Esophagus squamous epithelium (tissue), 5 donors: ENCODE measurements around the gene PRCP. TPM values are rescaled to one million over a fixed set of nuclear protein-coding genes. Genes with fewer than 3 reads are reported as not detected.
"Not testable (repeated sequence)": the region's sequence is repeated elsewhere in the genome, so short reads cannot be mapped to it uniquely, and the experiment has no call there.

Experiments
- DNase-seq: peaks from one replicate; lab custom pipeline; 2025; lab: John Stamatoyannopoulos, UW
- H3K27ac ChIP-seq, 4 donors: fragments of 200-600 bp; sonication (generic); one replicate each; pipeline ENCODE4 v1.5.1; 2016 to 2019; ENCODE audit warnings: mild to moderate bottlenecking in 1 of 4
- H3K27me3 ChIP-seq, 4 donors: fragments of 200-600 bp; sonication (generic); 1 replicate in 3 of 4; 2 replicates in 1 of 4; pipeline versions ENCODE4 v1.5.1 to v1.6.0; 2017 to 2021; ENCODE audit warnings: antibody characterized with exemption in 1 of 4
- H3K36me3 ChIP-seq, 3 donors: fragments of 200-600 bp; sonication (generic); one replicate each; pipeline ENCODE4 v1.5.1; 2016 to 2019
- H3K4me1 ChIP-seq, 3 donors: fragments of 200-600 bp; sonication (generic); one replicate each; pipeline ENCODE4 v1.5.1; 2017 to 2019
- H3K4me3 ChIP-seq, 4 donors: fragments of 200-600 bp; sonication (generic); 1 replicate in 3 of 4; 2 replicates in 1 of 4; pipeline ENCODE4 v1.5.1; 2016 to 2019; ENCODE audit warnings: mild to moderate bottlenecking in 2 of 4, moderate library complexity in 1 of 4
- H3K9me3 ChIP-seq, 3 donors: fragments of 200-600 bp; sonication (generic); one replicate each; pipeline ENCODE4 v1.5.1; 2016 to 2019
- CTCF ChIP-seq, 6 experiments: fragments of 450-650 bp in 4 of 6; fragments of 200-600 bp in 2 of 6; sonication (generic) in 2 of 6; IDR thresholded peaks; one replicate each; pipeline ENCODE4 v1.5.1; 2016 to 2019; ENCODE audit warnings: antibody characterized with exemption in 6 of 6, mild to moderate bottlenecking in 4 of 6, moderate library complexity in 4 of 6
- POLR2A ChIP-seq, 4 donors: fragments of 450-650 bp; IDR thresholded peaks; one replicate each; pipeline ENCODE4 v1.6.1; 2017; ENCODE audit warnings: antibody characterized with exemption in 4 of 4, mild to moderate bottlenecking in 4 of 4, moderate library complexity in 3 of 4
- WGBS, 2 donors: methylation state at CpG; one replicate each; pipeline ENCODE4 v1.1.5; 2018; 5-methylcytosine and 5-hydroxymethylcytosine counted together
- intact Hi-C: fragments of 100-400 bp; cut with DNase I; formaldehyde crosslinking; loops from one replicate; pipeline ENCODE4 v1.15.0; 2022
- total RNA-seq, 4 donors: library from RNA; depleted of rRNA; stranded (reverse); fragments of >200 nt; gene quantifications; one replicate each; pipeline ENCODE4 v1.1.0, GENCODE V29; 2016
- donor health status: DM: yes; HTN: yes; CAD: no.

The PRCP gene
- total RNA-seq = 10 to 100 TPM; 39.6 to 82.4 (median 50.3) TPM

- 0 to 1% methylated on average over 27 to 39 of the region's 40 CpGs for WGBS, 2 donors
- TF ChIP-seq CTCF (IDR thresholded peaks at IDR 0.05) = peak in 3 of 6 experiments; percentile 1 to 14 (median 12)
- TF ChIP-seq POLR2A (IDR thresholded peaks at IDR 0.05) = peak in 3 of 4 donors; percentile 29 to 88 (median 73)
- Histone ChIP-seq H3K36me3 (no peaks in the 10 kb centered on the region), H3K27ac (peak within 1 kb of the TSS; percentile 90 to 97 (median 97)), H3K4me1 (peaks cover 19 to 76% (median 24%) of the 10 kb centered on the region in 3 donors), H3K27me3 (no peaks in the 10 kb centered on the region), H3K9me3 (no peaks in the 10 kb centered on the region), H3K4me3 (peak within 1 kb of the TSS; percentile 62 to 82 (median 74))
- intact Hi-C loops = loop anchor here (10.0 kb wide), 2 partner anchors 264 to 374 kb away; no protein-coding TSS in a partner anchor
- peak; percentile 54 for DNase-seq
Observed at GRCh38 chr11:82900277-82901164, at the start of gene PRCP. PRCP (minus strand) TSS chr11:82900430; CDS start chr11:82900402, 28 bp downstream.

GRCh38 chr11:82949352-82949751 is 49.1 kb upstream of the PRCP start:
- TF ChIP-seq POLR2A (IDR thresholded peaks at IDR 0.05) (no peak), CTCF (IDR thresholded peaks at IDR 0.05) (no peak)
- intact Hi-C loops = no loop called here
- Histone ChIP-seq H3K27ac (no peak overlapping the region), H3K36me3 (no peaks in the 10 kb centered on the region), H3K27me3 (no peaks in the 10 kb centered on the region), H3K4me1 (no peaks in the 10 kb centered on the region), H3K4me3 (no peak overlapping the region), H3K9me3 (no peaks in the 10 kb centered on the region)
- no peak for DNase-seq

- H3K36me3 ChIP-seq = no peaks in the 10 kb centered on the region
- H3K4me3 ChIP-seq = no peak overlapping the region
- intact Hi-C loops = no loop called here
- no peak overlapping the region for H3K27ac ChIP-seq
- no peaks in the 10 kb centered on the region for H3K4me1 ChIP-seq
- DNase-seq = no peak
- no peaks in the 10 kb centered on the region for H3K9me3 ChIP-seq
- TF ChIP-seq POLR2A (IDR thresholded peaks at IDR 0.05) (no peak), CTCF (IDR thresholded peaks at IDR 0.05) (no peak)
- H3K27me3 ChIP-seq = no peaks in the 10 kb centered on the region
Observed at GRCh38 chr11:82945682-82946081, 45.5 kb upstream of the PRCP start.

GRCh38 chr11:82945041-82945440 is 44.8 kb upstream of the PRCP start:
- H3K9me3 ChIP-seq, H3K27ac ChIP-seq, H3K27me3 ChIP-seq, intact Hi-C loops, H3K4me3 ChIP-seq, H3K36me3 ChIP-seq, DNase-seq, H3K4me1 ChIP-seq: not testable (repeated sequence)
- WGBS, 2 donors = 86 to 88% methylated on average over 1 of the region's 1 CpG

- Histone ChIP-seq H3K36me3 (no peaks in the 10 kb centered on the region), H3K4me1 (no peaks in the 10 kb centered on the region), H3K27ac (no peak overlapping the region), H3K9me3 (no peaks in the 10 kb centered on the region), H3K4me3 (no peak overlapping the region), H3K27me3 (no peaks in the 10 kb centered on the region)
- intact Hi-C loops = no loop called here
- no peak for TF ChIP-seq POLR2A (IDR thresholded peaks at IDR 0.05)
- no peak for TF ChIP-seq CTCF (IDR thresholded peaks at IDR 0.05)
- DNase-seq = no peak
- 51 to 54% methylated on average over 2 of the region's 2 CpGs for WGBS, 2 donors
Observed at GRCh38 chr11:82944198-82944597, 44.0 kb upstream of the PRCP start.

- H3K9me3 ChIP-seq, H3K4me3 ChIP-seq, H3K27ac ChIP-seq, H3K36me3 ChIP-seq, DNase-seq, H3K4me1 ChIP-seq, H3K27me3 ChIP-seq, intact Hi-C loops: not testable (repeated sequence)
- 100% methylated on average over 1 of the region's 1 CpG for WGBS, 2 donors
Observed at GRCh38 chr11:82943430-82943829, 43.2 kb upstream of the PRCP start.
